ENCODE results near the gene RPL32. TPM values are rescaled to one million over a fixed set of nuclear protein-coding genes. Genes with fewer than 3 reads are reported as not detected.

The RPL32 gene
- total and polyA plus RNA-seq, 2 donors (not counting 1 experiment from before 2014, with no cell fraction given) = 1,244 to 1,855 TPM

DNA sequence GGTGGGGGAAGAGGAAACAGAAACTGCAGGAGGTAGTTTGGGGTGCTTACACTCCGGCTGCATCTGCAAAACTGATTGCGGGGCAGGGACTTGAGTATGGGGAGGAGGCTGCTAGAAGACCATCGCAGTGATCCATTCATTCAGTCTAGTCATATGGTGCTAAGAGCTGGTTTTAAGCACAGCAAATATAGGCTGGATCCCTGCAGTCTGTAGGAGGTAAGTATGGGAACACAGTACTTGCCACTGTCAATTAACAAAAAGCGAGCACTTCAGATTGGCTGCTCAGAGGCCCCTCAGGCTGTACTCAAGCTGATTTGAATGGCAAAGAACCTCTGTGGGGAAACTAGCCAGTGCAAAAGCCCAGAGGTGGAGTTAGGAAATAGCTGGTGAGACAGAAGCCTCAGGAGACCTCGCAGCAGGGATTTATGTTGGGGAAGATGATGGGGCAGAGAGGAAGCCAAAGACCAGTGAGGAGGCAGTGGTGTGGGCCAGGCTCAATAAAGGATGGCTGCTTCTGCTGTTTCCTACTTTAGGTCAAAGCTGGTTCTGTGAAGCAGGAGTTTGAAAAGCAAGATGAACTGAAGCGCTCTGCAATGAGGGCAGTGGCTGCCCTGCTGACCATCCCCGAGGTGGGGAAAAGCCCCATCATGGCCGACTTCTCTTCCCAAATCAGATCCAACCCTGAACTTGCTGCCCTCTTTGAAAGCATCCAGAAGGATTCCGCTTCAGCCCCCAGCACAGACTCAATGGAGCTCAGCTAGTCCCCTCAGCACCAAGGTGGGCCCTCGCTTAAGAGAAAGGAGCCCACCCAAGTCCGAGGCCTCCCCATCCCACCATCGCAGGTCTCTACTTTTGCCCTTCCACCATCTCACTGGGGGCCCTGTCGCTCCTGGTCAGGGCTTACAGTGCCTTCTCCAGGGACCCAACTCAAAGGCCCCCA, 7.9 kb downstream of the RPL32 start:
- Histone ChIP-seq H3K36me3 (ENCODE audit: control insufficient read depth, insufficient read depth, low read length) (peaks cover 42% of the 10 kb centered on the region), H4K20me1 (ENCODE audit: control insufficient read depth, extremely low read depth, insufficient read depth, low read length) (peaks cover 6% of the 10 kb centered on the region)
- TF ChIP-seq, protein P1, sequence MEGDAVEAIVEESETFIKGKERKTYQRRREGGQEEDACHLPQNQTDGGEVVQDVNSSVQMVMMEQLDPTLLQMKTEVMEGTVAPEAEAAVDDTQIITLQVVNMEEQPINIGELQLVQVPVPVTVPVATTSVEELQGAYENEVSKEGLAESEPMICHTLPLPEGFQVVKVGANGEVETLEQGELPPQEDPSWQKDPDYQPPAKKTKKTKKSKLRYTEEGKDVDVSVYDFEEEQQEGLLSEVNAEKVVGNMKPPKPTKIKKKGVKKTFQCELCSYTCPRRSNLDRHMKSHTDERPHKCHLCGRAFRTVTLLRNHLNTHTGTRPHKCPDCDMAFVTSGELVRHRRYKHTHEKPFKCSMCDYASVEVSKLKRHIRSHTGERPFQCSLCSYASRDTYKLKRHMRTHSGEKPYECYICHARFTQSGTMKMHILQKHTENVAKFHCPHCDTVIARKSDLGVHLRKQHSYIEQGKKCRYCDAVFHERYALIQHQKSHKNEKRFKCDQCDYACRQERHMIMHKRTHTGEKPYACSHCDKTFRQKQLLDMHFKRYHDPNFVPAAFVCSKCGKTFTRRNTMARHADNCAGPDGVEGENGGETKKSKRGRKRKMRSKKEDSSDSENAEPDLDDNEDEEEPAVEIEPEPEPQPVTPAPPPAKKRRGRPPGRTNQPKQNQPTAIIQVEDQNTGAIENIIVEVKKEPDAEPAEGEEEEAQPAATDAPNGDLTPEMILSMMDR (conservative IDR thresholded peaks at IDR 0.05 in 1 of 2, IDR thresholded peaks at IDR 0.05 in 1 of 2; ENCODE audit: low read depth in 1 of 2, low read length in 2 of 2) = no peak
- no peak for TF ChIP-seq EZH2 (IDR thresholded peaks at IDR 0.05; ENCODE audit: low read length, missing control alignments)

DNA sequence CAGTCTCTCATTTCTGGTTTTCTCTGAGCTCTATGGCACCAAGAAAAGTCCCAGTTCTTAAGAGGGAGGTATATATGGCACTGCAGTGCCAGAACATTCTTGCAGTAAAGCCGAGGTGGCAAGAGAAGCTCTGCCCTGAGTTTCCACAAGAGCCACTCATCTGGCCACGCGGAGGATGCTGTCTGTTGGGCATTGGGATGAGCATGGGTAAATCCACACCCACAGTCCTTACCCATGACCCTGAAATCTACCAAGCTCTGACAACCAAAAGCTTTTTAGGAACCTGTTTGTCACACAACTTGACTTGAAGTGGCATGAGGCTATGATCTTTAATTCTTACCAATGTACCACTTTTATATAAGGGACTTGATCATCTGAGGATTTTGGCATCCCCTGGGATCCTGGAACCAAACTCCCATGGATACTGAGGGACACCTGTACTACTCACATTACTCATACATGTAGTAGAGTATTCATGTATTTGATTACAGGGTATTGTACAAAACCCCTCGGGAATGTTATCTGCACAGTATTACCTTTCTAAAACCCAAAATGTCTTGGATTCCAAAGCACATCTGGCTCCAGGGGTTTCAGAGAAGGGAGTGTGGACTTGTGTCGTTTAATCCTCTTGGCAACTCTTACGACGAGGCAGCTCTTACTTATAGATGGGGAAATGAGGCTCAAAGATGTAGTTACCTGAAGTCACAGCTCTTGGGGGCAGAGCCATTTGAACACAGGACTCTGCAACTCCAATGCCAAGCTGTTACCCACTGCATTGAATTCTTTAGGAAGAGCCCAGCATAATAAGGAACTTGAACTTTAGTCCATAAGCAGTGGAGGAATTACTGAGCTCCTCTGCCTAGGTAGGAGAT, 8.8 kb downstream of the RPL32 start:
- peaks cover 4% of the 10 kb centered on the region for H4K20me1 ChIP-seq (ENCODE audit: control insufficient read depth, extremely low read depth, insufficient read depth, low read length)
- H3K9me3 ChIP-seq (ENCODE audit: control insufficient read depth, insufficient read depth, low read depth, low read length) = no peaks in the 10 kb centered on the region
- no peak overlapping the region for H3K9ac ChIP-seq (ENCODE audit: insufficient read depth, low read length)
- peaks cover 34% of the 10 kb centered on the region for H3K36me3 ChIP-seq (ENCODE audit: control insufficient read depth, insufficient read depth, low read length)
- no peak overlapping the region for H3K4me3 ChIP-seq (replicated peaks in 1 of 4; ENCODE audit: control extremely low read depth in 1 of 4, insufficient read depth in 1 of 4, low read depth in 3 of 4, low read length in 4 of 4)
- no peaks in the 10 kb centered on the region for H3K4me1 ChIP-seq (ENCODE audit: control insufficient read depth, extremely low read depth, insufficient read depth, low read length)
- TF ChIP-seq EZH2 (IDR thresholded peaks at IDR 0.05; ENCODE audit: low read length, missing control alignments) = no peak
- TF ChIP-seq, protein P1 (conservative IDR thresholded peaks at IDR 0.05 in 1 of 2, IDR thresholded peaks at IDR 0.05 in 1 of 2; ENCODE audit: low read depth in 1 of 2, low read length in 2 of 2) = no peak
- H3K27me3 ChIP-seq (ENCODE audit: control insufficient read depth, insufficient read depth, low read length) = no peaks in the 10 kb centered on the region
- peaks cover 17% of the 10 kb centered on the region for H3K79me2 ChIP-seq (ENCODE audit: control insufficient read depth, insufficient read depth, low read length)
- DNase-seq (ENCODE audit: low read depth in 2 of 2) = no peak
- no peak overlapping the region for H3K4me2 ChIP-seq (ENCODE audit: extremely low read depth, insufficient read depth, low read length)
- H3K27ac ChIP-seq (ENCODE audit: insufficient read depth, low read length) = no peak overlapping the region
- H2AFZ ChIP-seq (ENCODE audit: low read length) = no peak overlapping the region

More for the DNA sequence above, 7.9 kb downstream of the RPL32 start:
- H2AFZ ChIP-seq (ENCODE audit: low read length) = no peak overlapping the region
- H3K4me1 ChIP-seq (ENCODE audit: control insufficient read depth, extremely low read depth, insufficient read depth, low read length) = peaks cover 5% of the 10 kb centered on the region
- H3K4me2 ChIP-seq (ENCODE audit: extremely low read depth, insufficient read depth, low read length) = no peak overlapping the region
- no peak overlapping the region for H3K4me3 ChIP-seq (replicated peaks in 1 of 4; ENCODE audit: control extremely low read depth in 1 of 4, insufficient read depth in 1 of 4, low read depth in 3 of 4, low read length in 4 of 4)
- H3K9ac ChIP-seq (ENCODE audit: insufficient read depth, low read length) = no peak overlapping the region
- H3K27ac ChIP-seq (ENCODE audit: insufficient read depth, low read length) = no peak overlapping the region
- no peak for DNase-seq (ENCODE audit: low read depth in 2 of 2)
- no peaks in the 10 kb centered on the region for H3K9me3 ChIP-seq (ENCODE audit: control insufficient read depth, insufficient read depth, low read depth, low read length)
- no peaks in the 10 kb centered on the region for H3K27me3 ChIP-seq (ENCODE audit: control insufficient read depth, insufficient read depth, low read length)
- H3K79me2 ChIP-seq (ENCODE audit: control insufficient read depth, insufficient read depth, low read length) = peaks cover 26% of the 10 kb centered on the region

DNA sequence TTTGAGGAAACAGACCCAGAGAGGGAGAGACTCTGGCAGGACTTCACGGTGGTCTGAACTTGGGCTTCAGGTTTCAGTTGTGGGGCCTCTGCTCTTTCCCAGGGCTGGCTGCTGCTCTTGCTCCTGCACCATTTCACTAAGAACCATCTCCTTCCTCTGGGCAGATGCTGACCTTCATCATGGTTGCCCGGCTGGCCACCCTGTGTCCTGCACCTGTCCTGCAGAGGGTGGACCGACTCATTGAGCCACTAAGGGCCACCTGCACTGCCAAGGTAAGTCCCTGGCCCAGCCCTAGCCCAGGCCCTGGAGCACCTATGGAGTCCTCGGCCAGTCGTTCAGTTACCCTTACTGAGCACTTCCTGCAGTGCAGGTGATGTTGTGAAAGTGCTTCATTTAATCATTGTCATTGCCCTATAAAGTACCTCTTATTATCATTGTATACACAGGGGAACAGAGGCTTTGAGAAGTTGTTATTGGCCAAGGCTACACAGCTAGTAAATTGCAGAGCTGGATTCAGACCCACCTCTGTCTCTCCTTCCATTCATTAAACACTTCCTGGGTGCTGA, 10.0 kb downstream of the RPL32 start:
- no peaks in the 10 kb centered on the region for H3K9me3 ChIP-seq (ENCODE audit: control insufficient read depth, insufficient read depth, low read depth, low read length)
- H2AFZ ChIP-seq (ENCODE audit: low read length) = no peak overlapping the region
- no peaks in the 10 kb centered on the region for H3K27me3 ChIP-seq (ENCODE audit: control insufficient read depth, insufficient read depth, low read length)
- H3K36me3 ChIP-seq (ENCODE audit: control insufficient read depth, insufficient read depth, low read length) = peaks cover 27% of the 10 kb centered on the region
- H4K20me1 ChIP-seq (ENCODE audit: control insufficient read depth, extremely low read depth, insufficient read depth, low read length) = no peaks in the 10 kb centered on the region
- DNase-seq (ENCODE audit: low read depth in 2 of 2) = no peak
- H3K4me3 ChIP-seq (replicated peaks in 1 of 4; ENCODE audit: control extremely low read depth in 1 of 4, insufficient read depth in 1 of 4, low read depth in 3 of 4, low read length in 4 of 4) = no peak overlapping the region
- TF ChIP-seq EZH2 (IDR thresholded peaks at IDR 0.05; ENCODE audit: low read length, missing control alignments) = no peak
- TF ChIP-seq, protein P1 (conservative IDR thresholded peaks at IDR 0.05 in 1 of 2, IDR thresholded peaks at IDR 0.05 in 1 of 2; ENCODE audit: low read depth in 1 of 2, low read length in 2 of 2) = no peak
- H3K27ac ChIP-seq (ENCODE audit: insufficient read depth, low read length) = no peak overlapping the region
- no peak overlapping the region for H3K4me2 ChIP-seq (ENCODE audit: extremely low read depth, insufficient read depth, low read length)
- no peak overlapping the region for H3K9ac ChIP-seq (ENCODE audit: insufficient read depth, low read length)
- peaks cover 5% of the 10 kb centered on the region for H3K79me2 ChIP-seq (ENCODE audit: control insufficient read depth, insufficient read depth, low read length)
- H3K4me1 ChIP-seq (ENCODE audit: control insufficient read depth, extremely low read depth, insufficient read depth, low read length) = no peaks in the 10 kb centered on the region

Data from fibroblast of lung (primary cell).